GM12878 (cell line): ENCODE measurements around the gene UGT8. TPM values are rescaled to one million over a fixed set of nuclear protein-coding genes. Genes with fewer than 3 reads are reported as not detected.

Experiments used
- ATAC-seq: fragments of 200-7000 bp; cut with Tn5 transposase; 3 replicates; pipeline ENCODE4 v1.9.1; 2020; ENCODE audit warnings: mild to moderate bottlenecking, moderate library complexity
- BruUV-seq: library from RNA; stranded (reverse); fragments of 400-500 nt; replicated peaks from 2 replicates; lab custom pipeline; 2021; lab: Mats Ljungman, UMichigan
- CTCF ChIA-PET: fragments of 300-600 bp; sonication (Branson Sonifier 250); formaldehyde crosslinking; extraction: SDS; loops from one replicate; lab custom pipeline; 2021; ENCODE audit warnings: inconsistent platforms; lab: Yijun Ruan, JAX
- POLR2A ChIA-PET: fragments of 350-600 bp; formaldehyde crosslinking; extraction: SDS; loops from one replicate; lab custom pipeline; 2021; ENCODE audit warnings: inconsistent platforms; lab: Charles Lee
- RAD21 ChIA-PET: fragments of 300-600 bp; sonication (Branson Sonifier 250); formaldehyde crosslinking; loops from one replicate; lab custom pipeline; 2023; ENCODE audit warnings: antibody characterized with exemption; ENCODE audit not compliant: unreplicated experiment; lab: Charles Lee
- SMC1A ChIA-PET: fragments of 300-600 bp; sonication (Branson Sonifier 250); formaldehyde crosslinking; loops from one replicate; lab custom pipeline; 2023; ENCODE audit not compliant: unreplicated experiment, uncharacterized antibody; lab: Charles Lee
- DNase-seq: peaks from one replicate; pipeline ENCODE4 v3.0.0-alpha.2; 2011; ENCODE audit warnings: low read depth, low spot score
- FAIRE-seq: peaks from 3 replicates; lab custom pipeline; 2011; peaks lifted over from hg19 to GRCh38; lab: Jason Lieb, UNC
- H2AFZ ChIP-seq: 2 replicates; pipeline ENCODE4 v1.6.0; 2011; ENCODE audit warnings: low read depth, low read length, control low read depth; ENCODE audit not compliant: control insufficient read depth
- H3K27ac ChIP-seq: 2 replicates; pipeline ENCODE4 v1.5.1; 2011; ENCODE audit warnings: control low read depth; ENCODE audit not compliant: control insufficient read depth, insufficient read depth
- H3K27me3 ChIP-seq, 2 experiments: replicated peaks in 1 of 2; 2 replicates each; pipeline versions ENCODE4 v1.6.0 to v1.6.1; 2011; ENCODE audit warnings: low read length in 1 of 2; ENCODE audit not compliant: control insufficient read depth in 2 of 2, insufficient read depth in 2 of 2
- H3K36me3 ChIP-seq, 2 experiments: 2 replicates each; pipeline ENCODE4 v1.5.1; 2011; ENCODE audit warnings: low read length in 1 of 2; ENCODE audit not compliant: control insufficient read depth in 2 of 2, insufficient read depth in 2 of 2
- H3K4me1 ChIP-seq: 2 replicates; pipeline ENCODE4 v1.6.1; 2011; ENCODE audit warnings: mild to moderate bottlenecking, low read length, moderate library complexity, mixed read lengths; ENCODE audit not compliant: control insufficient read depth, insufficient read depth
- H3K4me2 ChIP-seq: 2 replicates; pipeline ENCODE4 v1.6.0; 2011; ENCODE audit warnings: control low read depth; ENCODE audit not compliant: control insufficient read depth, insufficient read depth
- H3K4me3 ChIP-seq: fragments of 200-600 bp; sonication (generic); 2 replicates; pipeline ENCODE4 v1.5.1; 2016
- H3K79me2 ChIP-seq: 2 replicates; pipeline ENCODE4 v1.6.0; 2011; ENCODE audit warnings: low read length; ENCODE audit not compliant: control insufficient read depth, insufficient read depth
- H3K9ac ChIP-seq: 2 replicates; pipeline ENCODE4 v1.8.0; 2011; ENCODE audit warnings: low read length, control low read depth, mixed read lengths; ENCODE audit not compliant: control insufficient read depth, insufficient read depth
- H3K9me3 ChIP-seq: replicated peaks from 3 replicates; pipeline ENCODE4 v1.5.1; 2011; ENCODE audit warnings: mild to moderate bottlenecking, low read length; ENCODE audit not compliant: control insufficient read depth, insufficient read depth
- H4K20me1 ChIP-seq: 2 replicates; pipeline ENCODE4 v1.6.0; 2011; ENCODE audit not compliant: control insufficient read depth, insufficient read depth
- ATF3 ChIP-seq: IDR thresholded peaks from 2 replicates; pipeline ENCODE4 v1.6.1; 2011; ENCODE audit warnings: low read depth, mild to moderate bottlenecking, low read length, moderate library complexity, borderline replicate concordance; ENCODE audit errors: extremely low read depth
- CBX5 ChIP-seq: sonication (generic); IDR thresholded peaks from 2 replicates; pipeline ENCODE4 v1.6.1; 2016; ENCODE audit warnings: low read depth, moderate library complexity, mild to moderate bottlenecking, inconsistent platforms
- CHD2 ChIP-seq: IDR thresholded peaks from 2 replicates; pipeline ENCODE4 v1.6.1; 2011; ENCODE audit warnings: low read depth, low read length, improper control_type of control experiment, borderline replicate concordance
- EGR1 ChIP-seq, 2 experiments: IDR thresholded peaks; 1 replicate in 1 of 2; 2 replicates in 1 of 2; pipeline ENCODE4 v1.6.1; 2011 to 2012; ENCODE audit warnings: low read depth in 2 of 2, low read length in 2 of 2, borderline replicate concordance in 1 of 2, mild to moderate bottlenecking in 1 of 2, moderate library complexity in 1 of 2
- SPI1 ChIP-seq: IDR thresholded peaks from 2 replicates; pipeline ENCODE4 v1.6.1; 2011; ENCODE audit warnings: low read depth, mild to moderate bottlenecking, low read length, moderate library complexity, borderline replicate concordance; ENCODE audit not compliant: insufficient read depth
- TAF1 ChIP-seq: IDR thresholded peaks from 2 replicates; pipeline ENCODE4 v1.6.1; 2011; ENCODE audit warnings: mild to moderate bottlenecking, low read depth, low read length, borderline replicate concordance
- ZBTB4 ChIP-seq: fragments of 450-650 bp; formaldehyde crosslinking; IDR thresholded peaks from 2 replicates; pipeline ENCODE4 v1.4.0; 2022; ENCODE audit warnings: mild to moderate bottlenecking, moderate library complexity
- in situ Hi-C: fragments of 300-500 bp; cut with MboI; formaldehyde crosslinking; loops from 9 replicates; pipeline ENCODE4 v1.14.3; 2018; ENCODE audit warnings: mixed read lengths
- intact Hi-C: fragments of 100-400 bp; cut with micrococcal nuclease; formaldehyde crosslinking; loops from one replicate; pipeline ENCODE4 v1.14.2; 2022; ENCODE audit not compliant: unreplicated experiment
- polyA plus RNA-seq, 11 experiments: library from polyadenylated mRNA; depleted of rRNA in 4 of 11; unstranded in 6 of 11; stranded (reverse) in 5 of 11; fragments of >200 nt; fragmentation: Nextera tagmentation in 4 of 11; fragmentation: Illumina TruSeq in 1 of 11; extraction: Ambion mirVana in 4 of 11; extraction: Trizol in 1 of 11; gene quantifications; 1 replicate in 1 of 11; 2 replicates in 10 of 11; pipeline versions ENCODE4 v1.2.1 to v1.2.3, GENCODE V29; 2011 to 2016; ENCODE audit warnings: inconsistent platforms in 2 of 11, missing spikeins in 2 of 11, low read depth in 1 of 11
- total RNA-seq, 4 experiments: library from RNA; depleted of rRNA in 3 of 4; stranded (reverse); fragments of >200 nt in 3 of 4; fragmentation: Illumina TruSeq in 1 of 4; extraction: Trizol in 1 of 4; gene quantifications; 2 replicates each; pipeline versions ENCODE4 v1.2.1 to v1.2.3, GENCODE V29; 2013 to 2021

The UGT8 gene
- total and polyA plus RNA-seq, 10 of the 15 experiments (the other 5 are each of a cell fraction or from before 2014, with no cell fraction given) = 0.16 to 1.1 (median 0.49) TPM

- TF ChIP-seq CBX5 (no peak), CHD2 (no peak), ZBTB4 (no peak), EGR1 (IDR thresholded peaks at IDR 0.05; ENCODE audit: borderline replicate concordance in 1 of 2, low read depth in 2 of 2, low read length in 2 of 2) (no peak), SPI1 (no peak), TAF1 (no peak), ATF3 (no peak)
- ChIA-PET POLR2A (no interaction called here), CTCF (interaction anchor here (0.6 kb wide), 1 partner anchor 785 kb away, joined by 3 read pairs; no protein-coding TSS in a partner anchor), RAD21 (no interaction called here), SMC1A (no interaction called here)
- in situ Hi-C loops = no loop called here
- H3K27ac ChIP-seq = no peak overlapping the region
- no TSS peak for BruUV-seq
- no peak for FAIRE-seq
- DNase-seq = no peak
- H3K4me1 ChIP-seq = peaks cover 16% of the 10 kb centered on the region
- H3K27me3 ChIP-seq = no peaks in the 10 kb centered on the region
- intact Hi-C loops = loop anchor here (10.0 kb wide), 1 partner anchor 772 kb away; no protein-coding TSS in a partner anchor
- no peak overlapping the region for H3K4me2 ChIP-seq
- no peaks in the 10 kb centered on the region for H3K9me3 ChIP-seq
- no peak for ATAC-seq
- H3K36me3 ChIP-seq = no peaks in the 10 kb centered on the region
- no peaks in the 10 kb centered on the region for H3K79me2 ChIP-seq
- H3K4me3 ChIP-seq = no peak overlapping the region
- no peaks in the 10 kb centered on the region for H4K20me1 ChIP-seq
- no peak overlapping the region for H3K9ac ChIP-seq
- H2AFZ ChIP-seq = no peak overlapping the region
Measured at GRCh38 chr4:114607056-114607455, 8.4 kb downstream of the UGT8 start.
